ENCODE results near the gene SYNCRIP. TPM values are rescaled to one million over a fixed set of nuclear protein-coding genes. Genes with fewer than 3 reads are reported as not detected.
"Not testable (repeated sequence)": the region's sequence is repeated elsewhere in the genome, so short reads cannot be mapped to it uniquely, and the experiment has no call there.

The SYNCRIP gene
- total RNA-seq, 4 donors from 2014 or later = 59.7 to 71.4 (median 64.3) TPM

- WGBS = 70% methylated on average over 2 of the region's 2 CpGs
- Histone ChIP-seq H3K4me3 (no peak overlapping the region), H3K36me3 (no peaks in the 10 kb centered on the region), H3K27ac (no peak overlapping the region), H3K9me3 (no peaks in the 10 kb centered on the region), H3K4me1 (peaks cover 5% of the 10 kb centered on the region), H3K27me3 (no peaks in the 10 kb centered on the region)
- no peak for TF ChIP-seq POLR2A (IDR thresholded peaks at IDR 0.05)
- no peak for TF ChIP-seq CTCF (IDR thresholded peaks at IDR 0.05)
- no peak for TF ChIP-seq EP300 (IDR thresholded peaks at IDR 0.05)
- TF ChIP-seq POLR2AphosphoS5 (IDR thresholded peaks at IDR 0.05) = no peak
- no peak for DNase-seq (ENCODE audit: low spot score in 2 of 2)
Observed at GRCh38 chr6:85684133-85684808, 41.6 kb upstream of the SYNCRIP start.

DNA sequence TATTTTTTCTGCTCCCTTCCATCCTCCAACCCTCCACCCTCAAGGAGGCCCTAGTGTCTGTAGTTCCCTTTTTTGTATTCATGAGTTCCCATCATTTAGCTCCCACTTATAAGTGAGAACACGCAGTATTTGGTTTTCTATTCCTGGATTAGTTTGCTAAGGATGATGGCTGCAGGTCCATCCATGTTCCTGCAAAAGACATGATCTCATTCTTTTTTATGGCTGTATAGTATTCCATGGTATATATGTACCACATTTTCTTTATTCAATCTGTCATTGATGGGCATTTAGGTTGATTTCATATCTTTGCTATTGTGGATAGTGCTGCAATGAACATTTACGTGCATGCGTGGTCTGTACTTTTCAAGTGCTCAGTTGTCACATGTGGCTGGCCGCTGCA lies 39.2 kb upstream of the SYNCRIP start:
- not testable (repeated sequence) for H3K4me3 ChIP-seq; H3K9me3 ChIP-seq; H3K27me3 ChIP-seq; H3K27ac ChIP-seq; DNase-seq (ENCODE audit: low spot score in 2 of 2); H3K36me3 ChIP-seq
- 98% methylated on average over 4 of the region's 4 CpGs for WGBS
- peaks cover 12% of the 10 kb centered on the region for H3K4me1 ChIP-seq

DNA sequence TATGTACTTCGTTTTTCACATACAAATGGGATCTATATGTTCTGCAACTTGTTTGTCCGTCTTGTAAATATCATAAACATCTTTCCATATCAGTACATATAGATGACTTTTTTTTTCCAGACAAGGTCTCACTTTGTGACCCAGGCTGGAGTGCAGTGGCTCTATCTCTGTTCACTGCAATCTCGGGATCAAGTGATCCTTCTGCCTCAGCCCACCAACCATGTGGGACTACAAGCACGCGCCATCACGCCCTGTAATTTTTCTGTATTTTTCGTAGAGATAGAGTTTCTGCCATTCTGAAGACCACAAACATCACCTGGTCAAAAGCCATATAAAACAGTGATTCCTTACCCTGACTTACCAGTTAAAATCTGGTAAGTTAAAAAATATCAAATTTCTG lies 37.7 kb upstream of the SYNCRIP start:
- no peak for DNase-seq (ENCODE audit: low spot score in 2 of 2)
- no peak overlapping the region for H3K27ac ChIP-seq

DNA sequence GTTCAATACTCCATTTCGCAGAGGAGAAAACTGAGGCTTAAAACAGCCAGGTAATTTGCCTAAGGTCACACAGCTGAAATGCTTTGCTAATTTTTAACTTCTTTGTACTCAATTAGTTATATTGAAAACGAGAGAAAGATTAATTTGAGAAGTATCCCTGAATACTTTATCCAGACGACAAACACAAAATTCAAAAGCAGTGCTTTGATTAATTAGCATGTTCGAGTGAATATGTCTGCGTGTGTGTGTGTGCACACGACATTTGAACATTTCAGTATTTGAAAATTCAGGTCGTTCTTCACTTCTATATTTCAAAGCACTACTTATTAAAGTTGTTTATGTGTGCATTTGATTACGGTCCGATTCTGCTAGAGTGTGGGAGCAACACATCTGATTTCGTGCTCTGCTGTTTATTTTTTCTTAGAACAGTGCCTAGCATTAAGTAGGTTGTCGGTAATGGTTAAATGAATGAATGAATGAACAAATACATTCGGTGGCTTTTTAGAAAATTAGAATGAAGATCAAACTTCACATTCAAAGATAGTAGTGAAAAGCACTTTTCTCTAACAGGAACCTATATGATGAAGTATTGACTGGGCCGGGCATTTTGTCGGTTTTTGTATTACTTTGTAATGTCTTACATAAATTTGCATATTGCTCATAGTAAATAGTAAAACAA lies 36.9 kb upstream of the SYNCRIP start:
- no peak for DNase-seq (ENCODE audit: low spot score in 2 of 2)
- no peaks in the 10 kb centered on the region for H3K36me3 ChIP-seq
- H3K9me3 ChIP-seq = no peaks in the 10 kb centered on the region
- H3K27ac ChIP-seq = peak overlapping the region; percentile 94
- TF ChIP-seq POLR2A (IDR thresholded peaks at IDR 0.05) (no peak), CTCF (IDR thresholded peaks at IDR 0.05) (no peak), EP300 (IDR thresholded peaks at IDR 0.05) (no peak), POLR2AphosphoS5 (IDR thresholded peaks at IDR 0.05) (no peak)
- H3K4me1 ChIP-seq = peaks cover 36% of the 10 kb centered on the region
- H3K27me3 ChIP-seq = no peaks in the 10 kb centered on the region
- peak overlapping the region; percentile 99 for H3K4me3 ChIP-seq
- WGBS = 28% methylated on average over 14 of the region's 14 CpGs

More for the DNA sequence above, 37.7 kb upstream of the SYNCRIP start:
- WGBS = 84% methylated on average over 7 of the region's 7 CpGs
- no peaks in the 10 kb centered on the region for H3K36me3 ChIP-seq
- no peak for TF ChIP-seq POLR2AphosphoS5 (IDR thresholded peaks at IDR 0.05)
- no peak for TF ChIP-seq EP300 (IDR thresholded peaks at IDR 0.05)
- no peak for TF ChIP-seq CTCF (IDR thresholded peaks at IDR 0.05)
- no peak for TF ChIP-seq POLR2A (IDR thresholded peaks at IDR 0.05)
- no peaks in the 10 kb centered on the region for H3K27me3 ChIP-seq
- H3K4me3 ChIP-seq = no peak overlapping the region
- no peaks in the 10 kb centered on the region for H3K9me3 ChIP-seq
- peaks cover 28% of the 10 kb centered on the region for H3K4me1 ChIP-seq

DNA sequence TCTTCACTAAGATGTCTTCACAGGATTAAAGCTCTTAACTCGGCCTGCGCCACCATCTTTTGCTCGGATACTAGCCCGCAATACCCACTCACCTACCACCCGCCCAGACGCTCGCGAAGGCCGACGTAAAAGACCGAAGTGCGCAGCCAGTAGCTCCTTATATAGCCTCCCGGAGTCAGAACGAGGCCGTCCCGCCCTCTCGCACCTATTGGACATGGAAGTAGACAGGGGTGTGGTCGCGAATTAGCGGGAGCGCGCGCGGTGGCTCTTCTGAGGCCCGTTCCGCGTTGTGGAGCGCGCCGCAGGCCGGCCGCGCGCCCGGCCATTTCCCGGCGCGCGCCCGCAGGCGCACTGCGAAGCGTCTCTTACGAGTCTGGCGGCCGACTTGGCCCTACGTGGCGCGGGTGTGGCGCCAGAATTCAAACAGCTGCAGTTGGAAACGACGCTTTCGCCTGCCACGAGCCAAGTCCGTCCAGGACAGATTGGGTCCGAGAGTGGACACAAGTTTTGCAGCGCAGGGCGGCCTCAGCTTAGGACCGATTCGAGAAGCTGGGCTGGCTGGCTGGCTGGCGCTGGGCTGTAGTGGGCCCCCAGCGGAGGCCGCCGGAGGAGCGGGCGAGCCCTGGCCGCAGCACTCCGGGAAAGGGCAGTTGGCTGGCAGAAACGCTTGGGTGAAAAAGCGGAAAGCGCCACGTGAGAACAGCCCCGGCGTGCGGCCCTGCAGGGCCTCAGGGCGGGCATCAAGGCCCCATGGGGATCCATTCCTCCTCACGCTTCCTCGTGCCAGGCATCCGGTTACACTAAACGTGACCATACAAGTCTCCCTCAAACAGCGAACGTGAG lies 36.1 kb upstream of the SYNCRIP start:
- Histone ChIP-seq H3K27me3 (no peaks in the 10 kb centered on the region), H3K4me3 (peak overlapping the region; percentile 99), H3K9me3 (no peaks in the 10 kb centered on the region), H3K4me1 (peaks cover 41% of the 10 kb centered on the region), H3K36me3 (no peaks in the 10 kb centered on the region), H3K27ac (peak overlapping the region; percentile 94)
- 1% methylated on average over 33 of the region's 82 CpGs for WGBS
- DNase-seq (ENCODE audit: low spot score in 2 of 2) = peak; percentile 99
- peak; percentile 99 to 100 for TF ChIP-seq POLR2A (IDR thresholded peaks at IDR 0.05)
- TF ChIP-seq POLR2AphosphoS5 (IDR thresholded peaks at IDR 0.05) = peak; percentile 100
- TF ChIP-seq EP300 (IDR thresholded peaks at IDR 0.05) = no peak
- TF ChIP-seq CTCF (IDR thresholded peaks at IDR 0.05) = no peak
